Measurements from ENCODE around the gene TNP2.
"Not testable (repeated sequence)": the region's sequence is repeated elsewhere in the genome, so short reads cannot be mapped to it uniquely, and the experiment has no call there.

TNP2 gene

DNA sequence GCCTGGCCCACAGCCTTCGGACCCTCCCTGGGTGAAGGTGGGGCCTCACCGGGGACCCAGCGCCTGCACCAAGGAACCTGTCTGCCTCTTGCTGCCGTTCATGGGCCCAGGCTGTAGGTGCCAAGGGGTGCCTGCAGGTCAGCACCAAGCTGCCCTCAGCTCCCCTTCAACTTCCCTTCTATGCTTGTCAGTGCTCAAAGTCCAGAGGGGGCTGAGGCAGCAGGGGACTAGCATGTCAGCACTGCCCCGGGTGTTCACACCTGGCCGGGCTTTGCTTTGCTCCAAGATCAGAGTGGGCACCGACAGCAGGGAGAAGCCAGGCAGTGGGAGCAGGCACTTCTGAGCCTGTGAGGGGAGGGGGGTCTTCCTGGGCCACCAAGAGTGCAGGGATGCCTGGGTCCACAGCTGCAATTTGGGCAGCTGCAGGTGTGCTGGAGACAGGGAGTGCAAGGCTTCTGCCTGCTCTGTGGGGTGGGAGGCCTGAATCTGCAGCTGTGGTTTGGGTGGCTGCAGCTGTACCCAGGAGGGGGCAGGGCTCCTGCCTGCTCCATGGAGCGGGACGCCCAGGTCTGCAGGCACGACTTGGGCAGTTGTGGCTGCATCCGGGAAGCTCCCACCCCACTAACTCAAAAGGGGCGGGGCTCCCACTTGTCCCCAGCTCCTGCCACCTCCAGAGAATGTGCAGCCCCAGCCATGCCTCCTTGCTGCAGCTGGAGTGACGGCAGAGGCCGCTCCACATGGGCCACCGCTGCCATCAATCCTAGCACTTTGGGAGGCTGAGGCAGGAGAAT is 39.6 kb upstream of the TNP2 start:
- H3K27ac ChIP-seq (ENCODE audit: low read depth, low read length): no peak overlapping the region
- no peak overlapping the region for H3K4me3 ChIP-seq (ENCODE audit: low read depth in 1 of 2, low read length in 2 of 2)
- no peaks in the 10 kb centered on the region for H3K4me1 ChIP-seq (ENCODE audit: insufficient read depth, low read length)

DNA sequence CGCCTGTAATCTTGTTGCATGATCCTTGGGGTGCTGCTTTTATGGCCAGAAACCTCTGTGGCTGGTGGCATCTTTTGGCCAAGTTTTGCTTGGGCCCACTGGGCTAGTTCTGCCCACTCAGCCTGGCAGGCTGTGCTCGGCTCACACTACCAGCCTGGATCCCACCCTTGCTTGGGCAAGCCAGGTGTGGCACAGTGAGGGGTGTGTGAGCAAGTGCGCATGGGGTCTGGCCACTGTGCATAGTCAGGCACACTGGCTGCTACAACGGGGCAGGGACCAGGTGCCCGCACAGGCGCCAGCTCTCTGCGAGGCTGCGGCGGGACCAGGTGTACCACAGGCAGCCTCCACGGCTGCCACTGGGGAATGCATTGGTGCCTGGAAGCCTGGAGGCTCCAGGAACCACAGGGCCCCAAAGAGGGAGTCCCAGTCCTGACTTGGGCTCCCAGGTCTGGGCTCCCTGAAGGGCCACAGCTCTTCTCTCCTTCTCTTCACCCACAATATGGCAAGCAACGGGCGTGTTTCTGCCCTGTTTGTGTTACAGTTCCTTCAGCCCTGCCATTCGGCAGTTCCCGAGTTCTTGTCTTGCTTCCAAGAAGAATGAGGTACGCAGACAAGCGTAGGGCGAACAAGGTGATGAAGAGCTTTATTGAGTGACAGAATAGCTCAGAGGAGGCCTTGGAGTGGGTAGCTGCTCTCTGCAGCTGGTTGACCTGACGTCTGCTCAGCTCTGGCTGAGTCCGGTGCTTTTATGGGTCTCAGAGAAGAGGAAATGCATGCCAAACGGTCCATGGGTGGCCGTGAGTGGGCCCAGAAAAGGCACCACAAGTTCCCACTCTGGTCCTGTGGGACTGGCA is 38.7 kb upstream of the TNP2 start:
- Histone ChIP-seq H3K4me1 (ENCODE audit: insufficient read depth, low read length) (no peaks in the 10 kb centered on the region), H3K9ac (ENCODE audit: low read length) (no peak overlapping the region), H3K4me3 (ENCODE audit: low read depth in 1 of 2, low read length in 2 of 2) (no peak overlapping the region), H3K9me3 (ENCODE audit: low read length) (no peaks in the 10 kb centered on the region), H3K27ac (ENCODE audit: low read depth, low read length) (no peak overlapping the region), H3K36me3 (ENCODE audit: insufficient read depth, low read length) (no peaks in the 10 kb centered on the region), H3K27me3 (ENCODE audit: control insufficient read depth in 1 of 2, insufficient read depth in 2 of 2, low read length in 2 of 2) (no peaks in the 10 kb centered on the region)

More for the DNA sequence above, 39.6 kb upstream of the TNP2 start:
- H3K36me3 ChIP-seq (ENCODE audit: insufficient read depth, low read length): no peaks in the 10 kb centered on the region
- no peaks in the 10 kb centered on the region for H3K27me3 ChIP-seq (ENCODE audit: control insufficient read depth in 1 of 2, insufficient read depth in 2 of 2, low read length in 2 of 2)
- H3K9ac ChIP-seq (ENCODE audit: low read length): no peak overlapping the region
- no peaks in the 10 kb centered on the region for H3K9me3 ChIP-seq (ENCODE audit: low read length)

DNA sequence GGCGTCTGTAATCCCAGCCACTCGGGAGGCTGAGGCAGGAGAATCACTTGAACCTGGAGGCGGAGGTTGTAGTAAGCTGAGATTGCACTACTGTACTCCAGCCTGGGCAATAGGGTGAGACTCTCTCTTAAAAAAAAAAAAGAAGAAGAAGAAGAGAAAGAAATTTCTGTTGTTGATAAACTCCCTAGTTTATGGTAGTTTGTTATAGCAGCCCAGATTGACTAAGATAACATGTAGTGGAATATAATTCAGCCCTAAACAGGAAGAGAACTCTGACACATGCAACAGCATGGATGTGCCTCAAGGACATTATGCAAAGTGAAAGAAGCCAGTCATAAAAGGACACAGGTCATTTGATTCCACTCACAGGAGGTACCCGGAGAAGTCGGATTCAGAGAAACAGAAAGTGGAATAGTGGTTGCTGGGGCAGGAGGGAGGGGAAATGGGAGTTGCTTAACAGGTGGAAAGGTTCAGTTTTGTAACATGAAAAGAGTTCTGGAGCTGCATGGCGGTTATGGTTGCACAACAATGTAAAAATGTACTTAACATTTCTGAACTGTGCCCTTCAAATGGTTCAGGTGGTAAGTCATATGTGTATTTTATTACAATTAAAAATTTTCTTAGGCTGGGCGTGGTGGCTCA is 38.0 kb upstream of the TNP2 start:
- Histone ChIP-seq H3K27ac (ENCODE audit: low read depth, low read length) (no peak overlapping the region), H3K36me3 (ENCODE audit: insufficient read depth, low read length) (no peaks in the 10 kb centered on the region), H3K9me3 (ENCODE audit: low read length) (no peaks in the 10 kb centered on the region), H3K4me1 (ENCODE audit: insufficient read depth, low read length) (no peaks in the 10 kb centered on the region), H3K9ac (ENCODE audit: low read length) (no peak overlapping the region), H3K27me3 (ENCODE audit: control insufficient read depth in 1 of 2, insufficient read depth in 2 of 2, low read length in 2 of 2) (no peaks in the 10 kb centered on the region), H3K4me3 (ENCODE audit: low read depth in 1 of 2, low read length in 2 of 2) (no peak overlapping the region)

DNA sequence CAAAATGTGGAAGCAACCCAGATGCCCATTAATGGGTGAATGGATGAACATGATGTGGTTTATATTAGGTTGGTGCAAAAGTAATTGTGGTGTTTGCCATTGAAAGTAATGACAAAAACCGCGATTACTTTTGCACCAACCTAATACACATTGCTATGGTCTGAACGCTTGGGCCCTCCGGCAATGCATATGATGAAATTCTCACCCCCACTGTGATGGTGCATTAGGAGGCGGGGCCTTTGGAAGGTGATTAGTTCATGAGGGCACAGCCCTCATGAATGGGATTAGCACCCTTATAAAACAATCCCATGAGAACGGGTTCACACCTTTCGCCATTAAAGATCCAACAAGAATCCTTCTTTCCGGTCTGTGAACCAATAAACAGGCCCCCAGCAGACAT is 37.3 kb upstream of the TNP2 start:
- no peak overlapping the region for H3K4me3 ChIP-seq (ENCODE audit: low read depth in 1 of 2, low read length in 2 of 2)
- no peaks in the 10 kb centered on the region for H3K9me3 ChIP-seq (ENCODE audit: low read length)
- H3K4me1 ChIP-seq (ENCODE audit: insufficient read depth, low read length): no peaks in the 10 kb centered on the region
- H3K27ac ChIP-seq (ENCODE audit: low read depth, low read length): no peak overlapping the region
- no peaks in the 10 kb centered on the region for H3K36me3 ChIP-seq (ENCODE audit: insufficient read depth, low read length)
- H3K9ac ChIP-seq (ENCODE audit: low read length): no peak overlapping the region
- H3K27me3 ChIP-seq (ENCODE audit: control insufficient read depth in 1 of 2, insufficient read depth in 2 of 2, low read length in 2 of 2): no peaks in the 10 kb centered on the region

DNA sequence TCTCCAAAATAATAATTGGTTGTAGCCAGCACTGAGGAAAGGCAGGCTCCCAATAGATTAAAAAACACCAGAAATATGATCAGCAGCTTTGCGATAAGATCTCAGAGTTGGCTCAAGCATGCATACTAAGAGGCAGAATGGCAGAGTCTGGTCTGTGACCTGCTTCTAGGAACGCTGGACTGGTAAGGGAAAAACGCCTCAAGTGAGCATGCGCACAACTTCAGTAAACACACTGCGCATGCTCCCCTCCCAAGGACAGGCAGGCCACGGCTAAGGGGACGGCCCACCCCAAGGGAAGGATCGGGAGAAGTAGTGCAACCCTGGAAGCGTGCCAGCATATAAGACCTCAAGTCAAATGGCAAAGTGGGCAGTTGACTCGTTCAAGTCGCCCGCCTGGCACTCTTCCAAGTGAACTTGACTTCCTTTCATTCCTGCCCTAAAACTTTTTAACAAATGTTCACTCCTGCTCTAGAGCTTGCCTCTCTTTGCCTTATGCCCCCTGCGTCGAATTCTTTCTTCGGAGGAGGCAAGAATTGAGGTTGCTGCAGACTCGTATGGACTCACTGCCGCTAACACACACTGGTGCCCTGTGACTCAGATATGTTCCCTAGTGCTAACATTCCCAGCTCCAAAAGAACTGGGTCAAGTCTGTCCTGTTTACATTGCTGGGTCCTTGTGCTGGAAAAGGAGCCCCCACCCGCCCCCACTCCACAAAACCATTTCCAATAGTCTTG is 34.4 kb upstream of the TNP2 start:
- no peaks in the 10 kb centered on the region for H3K4me1 ChIP-seq (ENCODE audit: insufficient read depth, low read length)
- no peaks in the 10 kb centered on the region for H3K9me3 ChIP-seq (ENCODE audit: low read length)
- no peak overlapping the region for H3K9ac ChIP-seq (ENCODE audit: low read length)
- no peaks in the 10 kb centered on the region for H3K27me3 ChIP-seq (ENCODE audit: control insufficient read depth in 1 of 2, insufficient read depth in 2 of 2, low read length in 2 of 2)
- H3K36me3 ChIP-seq (ENCODE audit: insufficient read depth, low read length): no peaks in the 10 kb centered on the region
- H3K4me3 ChIP-seq (ENCODE audit: low read depth in 1 of 2, low read length in 2 of 2): no peak overlapping the region
- H3K27ac ChIP-seq (ENCODE audit: low read depth, low read length): no peak overlapping the region

DNA sequence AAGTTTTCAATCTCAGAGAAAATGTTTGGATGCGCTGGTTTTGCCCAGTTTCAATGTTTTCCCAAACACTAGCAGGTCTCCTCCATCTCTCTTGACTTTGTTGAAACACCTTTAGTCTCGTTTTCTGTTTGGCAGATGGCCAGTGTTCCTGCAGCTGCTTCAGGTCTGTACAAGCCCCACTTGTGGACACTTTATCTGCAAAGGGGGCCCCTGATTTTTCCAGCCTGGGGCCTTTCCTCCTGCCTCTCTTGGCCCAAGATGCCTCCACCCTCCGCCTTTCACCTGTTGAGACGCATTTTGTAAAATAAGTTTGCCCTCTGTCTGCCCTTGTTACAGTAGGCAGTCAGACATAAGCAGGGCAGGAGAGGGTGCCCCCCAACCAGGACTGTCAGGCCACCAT is 33.9 kb upstream of the TNP2 start:
- Histone ChIP-seq H3K27ac (ENCODE audit: low read depth, low read length) (no peak overlapping the region), H3K9me3 (ENCODE audit: low read length) (no peaks in the 10 kb centered on the region), H3K27me3 (ENCODE audit: control insufficient read depth in 1 of 2, insufficient read depth in 2 of 2, low read length in 2 of 2) (no peaks in the 10 kb centered on the region), H3K4me1 (ENCODE audit: insufficient read depth, low read length) (peaks cover under 1% of the 10 kb centered on the region), H3K36me3 (ENCODE audit: insufficient read depth, low read length) (no peaks in the 10 kb centered on the region), H3K9ac (ENCODE audit: low read length) (no peak overlapping the region), H3K4me3 (ENCODE audit: low read depth in 1 of 2, low read length in 2 of 2) (no peak overlapping the region)

DNA sequence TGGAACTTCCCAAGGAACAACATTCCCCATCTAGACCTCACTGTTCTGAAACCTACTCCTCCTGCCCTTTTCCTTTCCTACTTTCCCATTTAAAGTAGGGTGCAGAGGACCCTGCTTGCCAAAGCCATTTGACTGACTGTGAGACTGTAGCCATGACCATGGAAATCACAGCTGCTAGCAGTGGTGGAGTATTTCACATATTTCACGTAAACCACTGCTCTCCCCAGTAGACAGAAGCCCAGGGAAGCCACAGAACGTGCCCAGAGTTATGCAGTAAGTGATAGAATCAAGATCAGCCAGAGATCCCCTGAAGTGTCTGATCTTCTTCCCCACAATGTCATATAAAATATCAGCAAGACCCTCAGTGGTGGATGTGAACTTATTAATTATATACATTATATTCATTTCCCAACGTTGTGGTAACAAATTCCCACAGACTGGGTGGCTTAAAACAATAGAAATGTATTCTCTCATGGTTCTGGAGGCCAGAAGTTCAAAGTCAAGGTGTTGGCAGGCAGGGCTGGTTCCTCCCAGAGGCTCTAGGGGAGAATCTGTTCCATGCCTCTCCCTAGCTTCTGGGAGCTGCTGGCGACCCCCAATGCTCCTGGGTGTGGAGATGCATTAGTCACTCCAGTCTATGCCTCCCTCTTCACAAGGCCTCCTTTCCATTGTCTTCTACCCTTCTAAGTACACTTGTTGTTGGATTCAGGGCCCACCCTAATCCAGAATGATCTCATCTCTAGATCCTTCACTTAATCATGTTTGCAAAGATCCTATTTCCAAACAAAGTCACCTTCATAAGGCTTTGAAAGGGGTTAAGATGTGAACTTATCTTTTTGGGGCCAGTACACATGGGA is 32.7 kb upstream of the TNP2 start:
- Histone ChIP-seq H3K4me1 (ENCODE audit: insufficient read depth, low read length) (peaks cover 11% of the 10 kb centered on the region), H3K27ac (ENCODE audit: low read depth, low read length) (no peak overlapping the region), H3K27me3 (ENCODE audit: control insufficient read depth in 1 of 2, insufficient read depth in 2 of 2, low read length in 2 of 2) (no peaks in the 10 kb centered on the region), H3K9ac (ENCODE audit: low read length) (no peak overlapping the region), H3K4me3 (ENCODE audit: low read depth in 1 of 2, low read length in 2 of 2) (no peak overlapping the region), H3K9me3 (ENCODE audit: low read length) (no peaks in the 10 kb centered on the region), H3K36me3 (ENCODE audit: insufficient read depth, low read length) (no peaks in the 10 kb centered on the region)

DNA sequence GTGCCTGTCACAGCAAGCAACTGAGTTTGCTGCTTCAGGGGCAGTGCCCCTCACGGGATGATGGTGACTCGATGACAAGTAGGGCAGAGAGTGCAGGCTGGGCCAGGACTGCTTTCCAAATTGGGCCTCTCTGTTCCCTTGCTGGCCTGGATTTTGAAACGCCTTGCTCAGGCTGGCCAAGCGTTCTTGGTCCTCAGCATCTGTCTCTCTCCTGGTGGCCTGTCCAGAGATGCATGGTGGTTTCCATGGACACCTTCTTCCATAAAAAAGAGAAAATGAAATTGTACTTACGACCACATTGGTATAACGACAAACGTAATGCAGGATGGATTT is 31.4 kb upstream of the TNP2 start:
- H3K4me1 ChIP-seq (ENCODE audit: insufficient read depth, low read length): peaks cover 15% of the 10 kb centered on the region
- H3K27ac ChIP-seq (ENCODE audit: low read depth, low read length): no peak overlapping the region
- no peaks in the 10 kb centered on the region for H3K36me3 ChIP-seq (ENCODE audit: insufficient read depth, low read length)
- H3K4me3 ChIP-seq (ENCODE audit: low read depth in 1 of 2, low read length in 2 of 2): no peak overlapping the region
- no peaks in the 10 kb centered on the region for H3K9me3 ChIP-seq (ENCODE audit: low read length)
- no peak overlapping the region for H3K9ac ChIP-seq (ENCODE audit: low read length)
- no peaks in the 10 kb centered on the region for H3K27me3 ChIP-seq (ENCODE audit: control insufficient read depth in 1 of 2, insufficient read depth in 2 of 2, low read length in 2 of 2)

DNA sequence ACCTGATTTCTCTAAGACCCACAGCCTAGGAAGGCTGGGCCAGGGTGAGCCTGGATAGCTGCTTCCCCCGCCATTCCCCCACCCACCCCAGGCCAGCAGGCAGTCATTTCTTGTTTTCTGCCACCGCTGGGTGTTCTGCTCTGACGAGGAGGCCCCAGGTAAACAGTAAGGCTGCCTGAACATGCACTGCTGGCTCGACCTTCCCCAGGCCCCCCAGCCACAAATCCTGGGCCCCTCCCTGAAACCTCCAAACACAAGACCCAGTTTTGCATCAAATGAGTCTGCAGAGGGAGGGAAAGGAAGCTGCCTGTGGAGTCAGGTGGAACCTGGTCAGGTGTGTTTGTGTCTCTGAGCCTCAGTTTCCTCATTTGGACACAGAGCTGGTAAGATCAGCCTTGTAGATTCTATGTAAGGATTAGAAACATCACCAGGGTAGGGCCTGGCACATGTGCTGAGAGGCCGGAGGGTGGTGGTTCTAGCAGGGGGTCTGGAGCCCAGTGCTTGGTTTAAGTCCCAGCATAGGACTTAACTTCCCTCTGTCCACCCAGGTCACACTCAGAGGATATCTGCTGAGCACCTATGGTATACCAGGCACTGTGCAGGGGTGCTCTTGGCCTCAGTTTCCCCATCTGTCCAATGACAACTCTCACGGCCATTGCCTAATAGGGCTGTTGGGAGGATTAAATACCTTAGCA is 30.9 kb upstream of the TNP2 start:
- H3K36me3 ChIP-seq (ENCODE audit: insufficient read depth, low read length): no peaks in the 10 kb centered on the region
- H3K27me3 ChIP-seq (ENCODE audit: control insufficient read depth in 1 of 2, insufficient read depth in 2 of 2, low read length in 2 of 2): no peaks in the 10 kb centered on the region
- no peak overlapping the region for H3K27ac ChIP-seq (ENCODE audit: low read depth, low read length)
- no peak overlapping the region for H3K9ac ChIP-seq (ENCODE audit: low read length)
- no peak overlapping the region for H3K4me3 ChIP-seq (ENCODE audit: low read depth in 1 of 2, low read length in 2 of 2)
- H3K4me1 ChIP-seq (ENCODE audit: insufficient read depth, low read length): peaks cover 15% of the 10 kb centered on the region
- no peaks in the 10 kb centered on the region for H3K9me3 ChIP-seq (ENCODE audit: low read length)

DNA sequence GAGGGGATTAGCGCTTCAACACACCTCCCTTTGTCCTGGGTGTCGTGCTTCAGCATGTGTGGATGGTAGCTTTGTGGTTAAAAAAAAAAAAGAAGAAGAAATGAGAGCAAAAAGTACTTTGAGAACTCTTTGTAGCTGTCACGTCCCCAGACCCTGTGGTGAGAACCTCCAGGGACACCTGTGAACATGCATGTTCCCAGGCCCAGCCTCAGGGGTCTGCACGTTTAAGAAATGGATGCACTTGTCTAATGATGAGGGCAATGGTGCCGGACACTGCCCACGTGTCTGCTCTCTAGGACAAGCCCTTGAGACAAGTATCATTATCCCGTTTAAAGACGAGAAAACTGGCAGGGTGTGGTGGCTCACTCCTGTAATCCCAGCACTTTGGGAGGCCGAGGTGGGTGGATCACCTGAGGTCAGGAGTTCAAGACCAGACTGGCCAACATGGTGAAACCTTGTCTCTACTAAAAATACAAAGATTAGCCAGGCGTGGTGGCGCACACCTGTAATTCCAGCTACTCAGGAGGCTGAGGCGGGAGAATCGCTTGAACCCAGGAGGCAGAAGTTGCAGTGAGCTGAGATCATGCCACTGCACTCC is 29.9 kb upstream of the TNP2 start:
- H3K4me3 ChIP-seq (ENCODE audit: low read depth in 1 of 2, low read length in 2 of 2); H3K9me3 ChIP-seq (ENCODE audit: low read length); H3K27me3 ChIP-seq (ENCODE audit: control insufficient read depth in 1 of 2, insufficient read depth in 2 of 2, low read length in 2 of 2); H3K27ac ChIP-seq (ENCODE audit: low read depth, low read length); H3K36me3 ChIP-seq (ENCODE audit: insufficient read depth, low read length); H3K9ac ChIP-seq (ENCODE audit: low read length): not testable (repeated sequence)
- peaks cover 15% of the 10 kb centered on the region for H3K4me1 ChIP-seq (ENCODE audit: insufficient read depth, low read length)
